GM12872 (cell line): ENCODE results near the gene ANXA3.

Experiments
- CTCF ChIP-seq: IDR thresholded peaks from 3 replicates; pipeline ENCODE4 v1.5.1; 2011; ENCODE audit warnings: low read depth, mild to moderate bottlenecking, low read length, moderate library complexity; ENCODE audit not compliant: insufficient read depth

The ANXA3 gene

GRCh38 chr4:78653655-78654054 lies 102.1 kb downstream of the ANXA3 start:
- no peak for TF ChIP-seq CTCF

GRCh38 chr4:78654807-78655206 lies 103.2 kb downstream of the ANXA3 start:
- TF ChIP-seq CTCF: no peak

GRCh38 chr4:78656968-78657445 lies 105.4 kb downstream of the ANXA3 start:
- TF ChIP-seq CTCF: no peak

GRCh38 chr4:78659264-78659663 lies 107.7 kb downstream of the ANXA3 start:
- TF ChIP-seq CTCF: no peak

- TF ChIP-seq CTCF: no peak
These were observed 108.1 kb downstream of the ANXA3 start for GRCh38 chr4:78659665-78660064.
